Measurements from ENCODE around the gene IGSF9B.

The IGSF9B gene

DNA sequence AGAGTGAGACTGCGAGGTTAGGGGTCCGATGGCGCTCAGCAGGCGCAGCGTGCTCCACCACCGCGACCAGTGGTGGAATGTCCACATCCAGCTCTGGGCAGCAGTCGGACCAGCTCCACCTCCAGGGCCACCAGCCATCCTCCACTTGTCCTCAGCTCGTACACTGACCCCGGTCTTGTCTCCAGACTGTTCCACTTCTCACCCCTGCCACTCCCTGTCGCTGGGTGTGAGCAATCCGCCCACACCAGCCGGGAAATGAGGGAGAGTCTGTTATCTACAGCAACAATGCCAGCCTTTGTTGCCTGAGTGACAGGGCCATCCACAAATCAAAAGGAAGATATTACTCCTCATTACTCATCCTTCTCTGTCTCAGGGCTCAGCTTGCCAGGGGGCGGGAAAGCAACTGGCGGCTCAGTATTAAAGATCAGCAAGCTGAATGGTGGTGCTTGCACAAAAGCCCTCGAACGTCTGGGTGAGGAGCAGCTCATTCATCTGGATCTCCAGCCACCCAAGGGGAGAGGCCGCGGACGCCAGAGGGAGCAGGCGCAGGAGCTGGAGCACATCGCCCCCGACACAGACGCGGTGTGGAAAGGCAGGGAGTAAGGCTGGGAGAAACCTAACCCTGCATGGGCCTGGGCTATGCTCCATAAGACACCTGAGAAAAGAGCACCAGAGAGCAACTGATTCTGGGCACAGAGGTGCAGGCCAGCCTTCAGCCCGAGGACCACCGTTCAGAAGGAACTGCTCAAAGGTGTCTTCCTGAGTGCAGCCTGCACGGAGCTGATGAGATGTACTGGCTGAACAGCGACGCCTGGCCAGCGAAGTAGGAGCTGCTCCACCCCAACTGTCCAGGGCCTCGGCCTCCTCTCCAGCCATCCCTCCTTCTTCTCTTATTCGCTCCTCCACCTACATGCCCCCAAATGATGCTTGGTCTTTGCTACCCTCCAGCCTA lies 21.9 kb downstream of the IGSF9B start:
- DNase-seq, result no peak

DNA sequence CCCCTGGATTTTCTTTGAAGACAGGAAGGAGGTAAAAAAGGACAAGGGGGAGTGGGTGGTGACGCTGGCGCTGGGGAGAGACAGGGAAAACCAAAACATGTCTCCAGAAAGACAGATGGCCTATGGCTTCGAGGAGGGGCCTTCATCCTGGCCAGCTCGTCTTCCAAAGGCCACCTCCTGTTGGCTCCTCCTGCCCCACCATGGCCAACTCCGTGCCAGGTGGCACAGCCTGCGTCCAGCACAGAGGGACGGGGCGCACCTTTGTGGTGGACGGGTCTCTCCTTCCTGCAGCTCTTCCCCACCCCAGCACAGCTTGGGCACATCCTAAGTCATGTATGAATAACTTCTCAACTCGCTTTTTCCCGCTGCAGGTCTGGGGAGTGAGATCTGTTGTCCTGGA lies 22.7 kb downstream of the IGSF9B start:
- DNase-seq, result no peak

DNA sequence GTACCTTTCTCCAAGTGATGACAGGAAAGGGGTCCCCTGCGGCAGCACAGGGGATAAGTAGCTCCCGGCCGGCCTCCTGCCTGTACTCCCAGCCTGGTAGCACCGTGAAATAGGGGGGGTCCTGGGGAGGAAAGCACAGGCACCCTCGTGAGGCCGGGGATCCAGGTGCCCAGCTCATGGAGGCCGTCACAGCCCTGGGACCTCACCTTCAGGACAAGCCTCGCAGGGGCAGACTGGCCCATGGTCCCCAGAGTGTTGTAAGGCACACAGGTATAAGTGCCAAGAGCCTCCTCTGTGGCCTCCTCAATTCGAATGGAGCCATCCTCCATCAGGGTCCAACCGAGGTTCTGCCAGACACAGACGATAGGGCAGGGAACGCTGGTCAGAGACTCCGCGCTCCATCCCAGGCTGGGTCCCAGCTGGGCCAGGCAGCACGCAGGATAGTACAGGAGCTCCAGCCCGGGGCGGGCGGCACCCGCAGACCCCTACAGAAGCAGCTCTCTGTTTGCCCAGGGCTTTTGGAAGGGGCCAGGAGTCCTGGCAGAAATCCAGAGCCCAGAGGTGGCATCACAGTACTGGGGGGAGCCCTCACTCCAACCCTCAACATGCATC lies 25.2 kb downstream of the IGSF9B start:
- DNase-seq, result no peak

DNA sequence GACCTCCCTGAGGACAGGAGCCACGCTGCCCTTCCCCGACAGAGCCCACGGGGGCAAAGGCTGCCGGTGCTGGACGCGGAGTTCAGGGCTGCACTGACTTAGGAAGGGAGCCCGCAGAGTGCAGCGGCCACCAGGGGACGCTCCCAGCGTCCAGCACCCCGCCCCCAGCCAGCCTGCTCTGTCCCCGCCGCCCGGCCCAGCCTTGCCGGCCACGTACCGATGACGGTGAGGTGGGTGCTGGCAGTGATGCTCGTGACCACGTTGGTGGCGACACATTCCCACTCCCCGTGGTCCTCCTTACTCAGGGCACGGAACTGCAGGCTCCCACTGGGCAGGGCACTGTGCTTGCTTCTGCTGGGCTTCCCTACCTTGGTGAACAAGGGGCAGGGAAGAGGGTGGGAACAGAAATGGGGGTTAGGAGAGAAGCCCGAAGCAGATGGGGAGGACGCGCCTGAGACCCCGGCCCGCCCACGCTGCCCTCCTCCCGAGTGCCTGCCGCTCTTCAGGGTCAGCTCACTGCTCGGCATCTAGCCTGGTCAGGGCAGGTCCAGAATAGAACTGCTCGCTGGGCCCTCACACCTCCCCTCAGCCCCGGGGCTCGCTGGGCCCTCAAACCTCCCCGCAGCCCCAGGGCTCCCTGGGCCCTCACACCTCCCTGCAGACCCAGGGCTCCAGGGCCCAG lies 25.9 kb downstream of the IGSF9B start:
- no peak for DNase-seq

DNA sequence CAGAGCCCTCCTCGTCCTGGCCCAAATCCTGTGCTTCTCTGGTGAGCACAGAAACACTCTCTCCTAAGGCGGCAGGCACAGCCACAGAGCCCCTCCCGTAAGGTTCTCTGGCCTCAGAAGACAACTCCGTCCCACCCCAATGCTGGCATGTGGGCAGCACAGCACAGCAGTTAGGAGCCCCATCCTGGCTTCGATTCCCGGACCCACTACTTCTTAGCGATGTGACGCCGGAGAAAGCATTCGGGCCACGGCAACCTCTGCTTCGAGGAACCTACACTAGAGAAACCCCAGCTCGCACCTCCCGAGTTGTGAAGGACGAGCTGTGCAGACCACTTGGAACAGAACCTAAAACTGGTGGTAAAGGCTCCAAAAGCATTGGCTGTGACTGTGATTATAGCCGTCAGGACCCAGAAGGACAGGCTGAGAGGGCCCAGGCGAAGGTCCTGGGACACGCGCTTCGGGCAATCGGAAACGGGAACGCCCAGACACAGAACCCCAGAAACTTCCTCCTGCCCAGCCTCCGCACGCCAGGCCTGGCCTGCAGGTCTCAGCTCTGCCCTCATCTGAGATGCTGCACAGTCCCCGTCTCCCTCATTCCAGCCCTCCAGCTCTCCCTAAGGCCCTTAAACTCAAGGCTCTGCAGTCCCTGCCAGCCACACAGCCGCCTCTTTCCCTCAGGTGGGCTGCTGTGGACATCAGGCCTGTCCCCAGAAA lies 26.6 kb downstream of the IGSF9B start:
- no peak for DNase-seq

DNA sequence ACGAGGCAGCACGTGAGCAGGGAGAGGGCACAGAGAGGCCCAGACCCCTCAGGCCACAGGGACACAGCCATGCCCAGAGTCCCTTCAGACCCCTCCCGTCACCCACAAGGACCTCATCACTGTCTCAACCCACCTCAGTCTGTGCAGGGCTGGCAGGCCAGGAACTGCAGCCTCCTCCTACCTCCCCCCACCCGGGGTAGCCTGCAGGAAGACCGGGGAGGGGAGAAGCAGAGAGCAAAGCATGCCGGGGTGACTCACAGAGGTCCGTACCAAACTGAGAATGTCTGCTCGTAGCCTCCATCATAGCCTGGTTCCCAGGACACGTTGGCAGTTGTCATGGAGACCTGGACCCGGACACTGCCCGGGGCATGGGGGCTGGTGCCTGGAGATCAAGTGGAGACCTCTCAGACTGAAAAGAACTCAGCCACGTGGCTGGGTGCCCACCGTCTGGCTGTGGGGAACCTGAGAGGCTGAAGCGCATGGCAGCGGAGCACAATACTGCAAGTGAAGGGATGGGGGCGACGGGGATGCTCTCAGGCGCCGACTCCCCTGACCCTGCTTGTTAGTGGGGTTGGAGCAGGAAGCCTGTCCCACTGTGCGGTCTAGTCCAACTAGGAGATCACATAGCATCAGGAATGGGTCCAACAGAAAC lies 27.2 kb downstream of the IGSF9B start:
- DNase-seq, result no peak

DNA sequence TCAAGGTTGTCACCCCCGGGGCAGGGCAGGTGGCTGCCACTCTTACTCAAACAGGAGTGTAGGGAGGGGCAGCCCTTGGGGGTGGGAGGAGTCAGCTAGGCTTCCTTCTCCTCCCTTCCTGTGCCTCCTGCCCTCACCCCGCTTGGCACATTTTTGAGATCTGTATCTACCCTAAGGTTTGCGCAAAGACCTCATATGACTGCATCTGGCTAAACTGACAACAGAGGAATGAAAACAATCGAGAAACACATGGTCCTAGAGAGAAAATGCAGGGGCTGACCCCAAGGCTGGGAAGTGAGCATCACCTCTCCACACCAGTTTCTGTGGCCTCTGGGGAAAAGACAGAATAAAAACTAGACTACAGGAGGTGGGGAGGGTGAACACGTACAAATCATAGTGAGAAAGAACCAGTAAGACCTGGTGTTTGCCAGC lies 28.1 kb downstream of the IGSF9B start:
- DNase-seq, result peak in 5 of 6 experiments; percentile 10 to 44 (median 25)

DNA sequence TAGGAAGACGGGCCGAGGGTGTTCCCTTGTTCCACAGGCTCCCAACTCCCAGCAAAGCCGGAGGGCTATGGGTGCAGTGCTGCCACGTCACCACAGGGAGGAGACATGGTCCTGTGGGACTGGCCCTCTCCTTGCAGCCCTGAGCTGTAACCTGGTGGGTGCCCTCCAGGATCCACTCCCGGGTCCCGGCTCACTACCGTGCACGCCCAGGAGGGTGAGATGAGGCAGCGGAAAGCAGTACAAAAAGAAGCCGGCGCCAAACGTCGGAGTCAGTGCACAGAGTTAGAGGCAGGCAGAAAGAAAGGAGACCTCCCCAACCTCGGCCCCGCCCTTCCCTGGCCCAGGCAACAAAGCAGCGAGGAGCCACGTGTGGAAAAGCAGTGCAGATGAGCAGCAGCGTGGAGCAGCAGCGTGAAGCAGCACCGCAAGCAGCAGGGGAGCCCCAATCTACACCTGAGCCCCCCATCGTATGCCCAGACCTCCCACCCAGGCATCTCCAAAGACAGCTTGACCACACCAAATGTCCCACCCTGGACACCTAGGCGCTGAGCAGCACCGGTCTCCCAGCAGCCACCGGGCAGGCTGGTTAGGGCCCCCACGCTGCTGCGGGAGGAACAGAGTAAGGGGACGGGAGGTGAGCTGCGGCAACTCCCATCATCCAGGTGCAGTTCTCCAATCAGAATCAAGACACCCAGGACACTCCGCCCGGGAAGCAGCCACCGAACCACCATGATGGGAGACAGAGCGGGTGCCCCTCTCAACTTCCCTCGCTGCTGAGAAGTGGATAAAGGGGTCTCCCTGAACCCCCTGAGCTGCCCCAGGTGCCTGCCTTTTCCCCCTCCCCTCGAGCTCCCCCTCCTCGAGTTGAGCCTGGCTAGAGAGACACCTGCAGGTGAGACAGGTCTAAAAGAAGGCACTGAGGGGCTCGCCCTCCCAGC lies 28.8 kb downstream of the IGSF9B start:
- DNase-seq, result peak; percentile 47 to 69 (median 55)

DNA sequence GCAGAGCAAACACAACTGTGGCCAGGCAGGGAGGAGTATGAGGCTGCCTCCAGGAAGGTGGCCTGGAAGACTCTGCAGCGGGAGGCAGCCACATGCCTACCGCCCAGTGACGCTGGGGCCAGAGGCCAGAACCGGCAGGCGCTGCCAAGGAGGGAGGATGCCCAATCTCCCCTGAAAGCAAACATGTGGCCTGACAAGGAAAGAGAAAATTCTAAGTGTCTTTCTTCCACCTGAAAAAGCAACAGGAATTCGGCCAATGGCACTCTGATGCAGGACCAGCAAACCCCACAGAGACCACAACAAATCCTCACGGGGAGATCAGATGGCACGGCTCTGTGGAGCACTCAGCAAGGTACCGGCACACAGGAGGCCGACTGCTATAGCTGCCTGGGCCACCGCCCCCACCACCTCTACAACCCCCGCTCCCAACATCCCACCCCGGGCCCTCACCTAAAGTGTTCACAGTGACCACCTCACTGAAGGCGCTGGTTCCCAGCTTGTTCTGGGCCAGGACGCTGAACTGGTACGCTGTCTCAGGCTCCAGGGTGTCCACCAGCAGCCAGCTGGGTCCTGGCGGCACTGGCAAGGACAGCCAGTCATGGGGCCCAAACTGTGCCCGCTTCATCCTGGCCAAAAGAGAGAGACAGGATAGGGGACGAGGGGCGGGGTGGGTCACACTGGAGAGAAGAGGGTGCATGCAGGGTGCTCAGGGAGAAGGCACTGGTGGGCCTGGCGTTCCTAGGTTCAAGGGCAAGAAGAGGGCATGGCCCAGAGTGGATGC lies 30.1 kb downstream of the IGSF9B start:
- no peak for DNase-seq

DNA sequence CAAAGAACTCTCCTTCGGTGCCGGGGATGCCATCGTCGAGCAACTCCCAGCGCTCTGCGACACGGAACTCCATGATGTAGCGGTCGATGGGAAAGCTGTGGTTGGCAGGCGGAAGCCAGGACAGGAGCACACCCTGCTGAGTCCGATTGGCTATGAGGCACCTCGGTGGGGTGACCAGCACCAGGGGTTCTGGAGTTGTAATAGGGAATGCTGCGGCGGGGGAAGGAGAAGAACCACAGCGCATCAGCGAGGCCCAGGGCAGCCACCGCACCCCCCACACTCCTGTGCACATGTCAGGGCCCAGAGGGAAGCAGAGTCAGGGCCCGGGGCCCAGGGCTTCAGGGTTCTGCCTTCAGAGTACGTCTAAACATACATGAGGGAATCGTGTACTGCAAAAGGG lies 31.0 kb downstream of the IGSF9B start:
- DNase-seq, result no peak

DNA sequence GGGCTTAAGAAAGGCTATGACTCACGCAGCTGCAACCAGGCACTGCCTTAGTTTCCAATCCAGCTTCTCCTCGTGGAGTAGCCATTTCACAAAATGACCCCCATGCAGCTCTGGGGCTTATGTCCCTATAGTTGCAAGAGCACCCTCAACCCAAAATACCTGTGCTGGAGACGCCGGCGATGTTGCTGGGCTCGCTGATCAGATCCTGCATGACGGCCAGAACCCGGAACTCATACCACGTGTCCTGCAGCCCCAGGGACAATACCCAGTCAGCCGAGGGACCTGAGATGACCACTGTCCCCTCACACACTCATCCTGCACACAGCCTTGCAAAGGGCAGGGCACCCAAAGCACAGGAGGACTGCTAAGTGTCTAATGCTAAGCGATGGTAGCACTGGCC lies 32.1 kb downstream of the IGSF9B start:
- no peak for DNase-seq

DNA sequence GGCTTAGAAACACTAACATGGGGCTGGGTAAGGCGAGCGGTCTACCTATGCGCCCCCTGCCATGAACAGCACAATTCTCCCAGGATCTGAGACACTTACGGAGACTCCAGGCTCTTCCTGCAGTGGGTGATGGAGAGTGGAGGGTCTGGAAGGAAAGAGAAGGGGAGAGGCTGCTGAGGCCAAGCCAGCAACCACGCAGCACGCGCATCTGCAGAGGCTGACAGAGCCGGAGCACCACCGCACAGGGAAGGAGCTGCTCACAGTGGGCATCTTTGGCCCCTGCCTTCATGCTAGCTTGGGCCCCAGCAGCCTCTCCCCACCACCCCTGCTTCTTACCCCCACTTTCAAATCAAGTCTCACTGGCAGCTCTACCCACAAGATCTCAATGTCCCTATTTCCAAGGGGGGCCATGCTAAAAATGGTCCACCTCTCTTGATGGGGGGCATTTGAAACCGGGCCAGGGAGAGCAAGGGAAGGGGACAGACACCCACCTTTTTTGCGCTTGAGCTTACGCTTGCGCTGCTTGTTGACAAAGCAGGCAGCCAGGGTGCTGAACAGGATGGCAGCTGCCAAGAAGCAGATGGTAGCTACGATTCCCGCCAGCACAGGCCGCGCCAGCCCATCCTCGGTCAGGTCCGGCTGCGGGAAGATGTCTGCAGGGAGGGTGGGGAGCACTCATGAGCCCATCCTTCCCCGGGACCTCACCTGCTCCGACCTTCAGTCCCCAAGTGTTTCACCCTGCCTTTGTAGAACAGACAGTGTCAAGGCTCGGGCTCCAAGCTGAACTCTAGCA lies 34.5 kb downstream of the IGSF9B start:
- DNase-seq, result no peak

DNA sequence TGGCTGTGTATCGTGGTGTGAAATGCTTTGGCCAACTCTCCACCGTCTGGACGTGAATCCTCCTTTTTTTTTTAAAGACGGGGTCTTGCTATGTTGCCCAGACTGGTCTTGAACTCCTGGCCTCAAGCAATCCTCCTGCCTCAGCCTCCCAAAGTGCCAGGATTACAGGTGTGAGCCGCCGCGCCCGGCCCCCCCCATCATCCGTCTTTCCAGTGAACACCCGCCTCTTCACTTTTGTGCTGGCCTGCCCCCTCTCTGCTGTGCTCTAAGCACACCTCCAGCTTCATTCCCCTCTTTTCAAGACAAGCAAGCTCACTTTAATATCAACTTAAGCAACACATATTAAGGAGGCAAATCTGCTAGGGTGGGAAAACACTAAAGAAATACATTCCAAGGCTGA lies 35.3 kb downstream of the IGSF9B start:
- no peak for DNase-seq

DNA sequence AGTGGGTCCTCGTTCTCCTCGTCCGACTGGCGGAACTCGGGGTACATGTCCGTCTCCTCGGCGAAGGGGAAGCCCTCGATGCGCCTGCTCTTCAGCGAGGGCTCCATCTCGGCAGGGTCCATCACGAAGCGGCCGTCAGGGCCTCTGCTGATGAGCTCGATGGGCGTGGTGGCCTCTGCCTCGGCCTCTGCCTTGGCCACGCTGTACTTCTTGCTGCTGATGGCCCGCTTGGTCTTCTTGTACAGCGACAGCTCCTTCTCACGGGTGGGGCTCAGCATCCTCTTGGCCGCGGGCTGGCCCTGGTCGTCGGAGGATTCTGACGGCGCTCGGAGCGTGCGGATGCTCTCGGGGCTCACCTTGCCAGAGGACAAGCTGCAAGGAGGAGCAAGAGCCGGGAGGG lies 35.7 kb downstream of the IGSF9B start:
- no peak for DNase-seq

DNA sequence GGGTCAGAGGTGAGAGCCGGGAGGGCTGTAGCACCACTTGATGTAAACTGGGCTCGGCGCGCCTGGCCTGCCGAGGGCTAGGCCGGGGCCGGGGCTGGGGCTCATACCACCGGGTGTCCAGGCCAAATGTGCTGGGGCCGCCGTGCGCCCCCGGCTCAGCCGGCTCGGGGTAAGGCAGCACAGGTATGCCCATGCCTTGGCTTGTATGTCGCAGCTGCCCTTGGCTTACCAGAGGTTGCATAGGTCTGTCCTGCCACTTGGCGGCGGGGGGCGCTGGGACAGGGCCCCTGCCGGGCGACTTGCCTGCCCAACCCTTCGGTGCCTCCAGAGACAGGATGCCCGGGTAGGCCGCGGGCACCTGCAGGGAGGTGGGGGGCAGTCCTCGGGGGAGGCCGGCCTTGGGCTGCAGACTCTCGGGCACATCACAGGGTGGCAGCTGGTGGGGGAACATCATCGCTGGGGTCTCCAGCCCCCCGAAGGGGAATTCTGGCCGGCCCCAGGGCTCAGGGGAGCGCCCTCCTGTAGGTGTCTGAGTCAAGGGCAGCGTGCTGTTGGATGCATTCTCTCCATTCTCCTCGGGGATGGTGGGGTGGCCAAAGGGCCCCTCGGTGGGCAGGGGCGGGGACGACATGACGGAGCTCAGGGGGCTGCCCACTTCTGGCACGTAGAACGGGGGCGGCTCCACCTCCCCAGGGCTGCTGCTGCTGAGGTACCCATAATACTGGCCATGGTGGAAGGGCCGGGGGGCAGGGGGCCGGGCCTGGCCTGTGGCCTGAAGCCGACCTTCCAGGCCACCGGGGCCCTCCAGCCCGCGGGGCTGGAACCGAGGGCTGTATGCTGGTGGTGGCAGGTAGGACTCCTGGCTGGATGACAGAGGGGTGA lies 36.4 kb downstream of the IGSF9B start:
- no peak for DNase-seq

DNA sequence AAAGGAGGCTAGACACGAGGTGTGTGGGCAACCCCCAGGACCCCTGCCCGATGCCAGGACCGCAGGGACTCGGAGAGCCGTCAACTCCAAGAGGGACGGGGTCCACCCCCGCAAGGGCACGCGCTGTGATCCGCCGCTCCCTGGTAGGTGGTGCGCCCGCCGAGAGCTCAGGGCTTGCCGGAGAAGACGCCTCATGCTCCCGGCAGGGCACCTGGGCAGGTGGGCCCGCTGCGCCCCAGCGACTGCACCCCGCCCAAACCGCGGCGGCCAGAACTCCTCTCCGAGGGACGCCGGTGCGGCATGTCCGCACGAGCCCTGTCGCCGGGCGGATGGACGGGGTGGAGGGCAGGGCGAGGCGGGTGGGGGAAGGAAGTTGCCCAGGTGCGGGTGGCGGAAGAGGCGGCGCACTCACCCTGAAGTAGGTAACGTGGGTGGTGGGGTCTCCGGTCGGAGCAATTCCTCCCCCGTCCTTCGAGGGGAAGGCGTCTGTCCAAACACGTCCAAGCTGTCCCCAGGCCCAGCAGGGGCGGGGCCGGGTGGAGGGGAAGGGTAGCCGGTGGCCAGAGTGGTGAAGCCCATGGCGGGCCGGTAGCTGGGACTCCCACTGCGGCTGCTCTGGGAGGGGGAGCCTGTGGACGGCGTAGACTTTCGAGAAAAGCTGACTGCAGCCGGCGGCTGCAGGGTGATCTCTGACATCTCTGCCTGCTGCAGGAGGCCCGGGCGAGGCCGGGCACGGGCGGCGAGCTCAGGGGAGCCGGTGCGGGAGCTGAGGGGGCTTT lies 37.2 kb downstream of the IGSF9B start:
- DNase-seq, result no peak

DNA sequence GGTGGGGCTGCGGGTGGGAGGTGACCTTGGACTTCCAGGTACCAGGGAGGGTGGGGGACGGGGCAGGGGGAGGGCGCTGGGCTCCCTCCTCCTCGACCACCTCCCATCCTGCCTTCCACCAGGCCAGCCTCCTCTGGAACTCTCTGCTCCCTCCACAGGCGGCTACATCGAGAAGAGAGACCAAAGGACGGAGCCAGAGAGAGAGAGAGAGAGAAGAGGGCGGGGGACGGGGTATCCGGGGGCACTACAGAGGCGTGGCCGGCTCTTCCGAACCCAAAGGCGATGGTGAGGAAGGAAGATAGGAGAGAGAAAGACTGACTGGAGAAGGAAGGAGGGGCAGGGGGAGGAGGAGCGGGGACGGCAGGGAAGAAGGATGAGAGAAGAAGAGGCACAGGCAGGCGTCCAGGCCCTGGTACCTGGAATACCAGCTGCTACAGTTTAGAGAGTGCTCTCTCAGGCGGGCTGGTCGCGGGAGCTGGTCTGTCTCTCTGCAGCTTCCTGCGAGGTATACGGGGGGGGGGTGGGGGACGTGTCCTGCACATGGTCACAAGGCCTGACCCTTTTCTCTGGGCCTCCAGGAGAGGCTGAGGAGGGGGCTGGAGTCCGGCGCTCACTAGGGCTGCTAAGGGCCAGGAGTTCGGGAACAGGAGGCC lies 38.0 kb downstream of the IGSF9B start:
- no peak for DNase-seq
